Activated effector memory CD4-positive, alpha-beta T cell treated with anti-CD3 and anti-CD28 coated beads, Interleukin-2, amount 50 U/mL, for 16 hours (primary cell): ENCODE data around the gene FAM43B.
A peak's percentile ranks its signal among the peaks of the same experiment; 100 is the strongest.
"Not testable (repeated sequence)": the region's sequence is repeated elsewhere in the genome, so short reads cannot be mapped to it uniquely, and the experiment has no call there.

ENCODE experiments used
- DNase-seq: peaks from one replicate; pipeline ENCODE4 v3.0.0-alpha.2; 2020

Gene FAM43B, protein sequence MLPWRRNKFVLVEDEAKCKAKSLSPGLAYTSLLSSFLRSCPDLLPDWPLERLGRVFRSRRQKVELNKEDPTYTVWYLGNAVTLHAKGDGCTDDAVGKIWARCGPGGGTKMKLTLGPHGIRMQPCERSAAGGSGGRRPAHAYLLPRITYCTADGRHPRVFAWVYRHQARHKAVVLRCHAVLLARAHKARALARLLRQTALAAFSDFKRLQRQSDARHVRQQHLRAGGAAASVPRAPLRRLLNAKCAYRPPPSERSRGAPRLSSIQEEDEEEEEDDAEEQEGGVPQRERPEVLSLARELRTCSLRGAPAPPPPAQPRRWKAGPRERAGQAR

DNA sequence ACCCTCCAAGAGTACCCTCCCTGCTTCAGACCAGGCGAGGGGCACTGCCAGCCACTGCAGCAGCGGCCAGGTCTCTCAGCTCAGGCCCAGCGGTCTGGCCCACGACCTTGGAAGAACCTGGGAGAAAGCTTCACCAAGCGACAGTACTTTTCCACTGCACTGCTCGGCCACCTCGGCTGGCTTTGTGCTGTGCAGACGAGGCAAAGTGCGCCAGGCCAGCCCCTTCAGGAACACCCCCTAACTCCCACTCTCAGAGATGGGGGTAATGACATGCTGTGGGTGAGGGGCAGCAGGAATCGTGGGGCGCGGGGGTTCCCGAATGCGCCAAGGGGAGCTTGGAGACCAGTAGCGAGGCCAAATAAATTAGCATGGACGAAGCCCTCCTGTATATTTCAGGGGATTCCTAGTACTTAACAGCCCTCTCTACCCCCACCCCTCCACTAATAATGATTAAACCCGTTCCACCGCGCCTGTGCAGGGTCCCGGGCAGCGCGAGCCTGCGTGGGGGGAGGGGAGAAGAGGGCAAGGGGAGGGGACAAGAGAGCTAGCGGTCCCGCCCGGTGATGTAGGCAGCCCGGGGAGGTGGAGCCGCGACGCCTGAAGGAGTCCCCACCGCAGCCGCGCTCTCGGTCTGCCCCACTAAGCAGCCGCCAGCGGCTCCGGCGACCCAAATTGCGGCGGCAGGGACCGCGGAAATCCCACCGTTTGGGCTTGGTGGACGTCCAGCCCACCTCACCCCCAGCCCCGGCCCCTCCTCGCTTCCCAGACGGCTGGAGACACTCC is at the start of gene FAM43B:
Gene FAM43B, plus strand, starts transcription at position 629 of the 783 bp plus-strand sequence. CDS start 401 bp downstream, outside the sequence.
- no peak for DNase-seq

DNA sequence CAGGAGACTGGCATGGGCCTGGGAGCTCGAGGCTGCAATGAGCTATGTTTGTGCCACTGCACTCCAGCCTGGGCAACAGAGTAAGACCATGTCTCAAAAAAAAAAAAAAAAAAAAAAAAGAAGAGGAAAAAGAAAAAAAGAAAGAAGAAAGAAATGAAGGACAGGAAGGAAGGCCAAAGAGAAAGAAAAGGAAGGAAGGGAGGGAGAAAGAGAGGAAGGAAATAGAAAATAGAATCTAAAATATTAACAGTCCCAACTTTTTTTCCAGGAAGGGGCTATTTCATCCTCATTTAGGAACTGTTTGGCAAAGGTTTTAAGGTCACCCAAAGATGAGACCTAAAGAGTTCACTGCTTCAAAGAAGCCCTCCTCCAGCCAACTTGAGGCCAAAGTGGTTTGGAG is 46.9 kb upstream of the FAM43B start:
- no peak for DNase-seq

DNA sequence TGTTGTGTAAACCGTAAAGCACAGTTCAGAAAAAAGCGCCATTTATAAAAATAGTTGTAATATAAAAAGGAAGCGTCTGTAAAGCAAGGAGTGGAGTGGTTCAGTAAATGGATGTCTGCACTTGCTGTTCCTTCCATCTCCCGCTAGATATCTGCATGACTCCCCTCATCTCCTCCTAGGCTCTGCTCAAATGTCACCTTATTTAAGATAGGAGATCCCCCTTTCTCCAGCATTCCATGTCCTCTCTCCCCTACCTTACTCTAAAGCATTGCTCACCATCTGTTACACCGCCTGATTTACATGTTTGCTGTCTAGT is 45.2 kb upstream of the FAM43B start:
- DNase-seq, result no peak

DNA sequence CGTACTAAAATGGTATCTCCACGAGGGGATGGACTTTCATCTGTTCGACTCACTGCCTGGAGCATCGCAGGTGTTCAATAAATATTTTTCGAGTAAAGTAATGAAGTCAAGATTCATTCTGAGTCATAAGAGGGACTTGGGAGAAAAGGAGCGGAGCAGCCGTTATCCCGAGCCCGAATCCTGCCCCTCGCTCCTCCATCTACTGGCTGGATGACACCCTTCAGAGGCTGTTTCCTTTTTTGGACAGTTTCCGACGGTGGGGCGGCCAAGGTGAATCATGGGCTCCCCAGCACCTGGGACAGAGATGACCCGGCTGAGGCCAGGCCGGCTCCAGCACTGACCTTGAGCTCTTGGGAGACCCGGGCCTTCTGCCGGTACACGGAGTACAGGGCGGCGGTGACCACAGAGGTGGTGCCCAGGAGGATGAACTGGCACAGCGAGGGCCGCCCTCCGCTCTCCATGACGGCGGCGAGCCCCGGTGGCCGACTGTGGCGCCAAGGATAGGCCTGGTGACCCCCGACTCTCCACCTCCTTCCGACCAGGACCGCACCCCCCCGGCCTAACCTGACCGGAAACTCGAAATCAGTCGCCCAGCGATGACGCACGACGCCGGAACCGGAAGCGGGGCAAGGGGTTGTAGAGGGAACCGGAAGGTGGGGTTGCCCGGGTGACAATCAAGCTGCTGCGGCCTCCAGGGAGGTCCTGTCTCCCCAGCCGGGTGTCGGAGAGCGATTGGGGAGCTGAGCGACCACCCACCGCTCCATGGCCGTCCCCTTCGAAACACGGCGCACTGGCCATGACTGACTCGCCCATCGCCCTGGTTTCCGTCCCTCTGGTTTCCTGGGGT is 44.6 kb upstream of the FAM43B start, which contains the start of gene MUL1:
Gene MUL1, minus strand, starts transcription at position 588 of the 847 bp plus-strand sequence. Its CDS starts 127 bp downstream, at position 461.
- peak; percentile 98 for DNase-seq

DNA sequence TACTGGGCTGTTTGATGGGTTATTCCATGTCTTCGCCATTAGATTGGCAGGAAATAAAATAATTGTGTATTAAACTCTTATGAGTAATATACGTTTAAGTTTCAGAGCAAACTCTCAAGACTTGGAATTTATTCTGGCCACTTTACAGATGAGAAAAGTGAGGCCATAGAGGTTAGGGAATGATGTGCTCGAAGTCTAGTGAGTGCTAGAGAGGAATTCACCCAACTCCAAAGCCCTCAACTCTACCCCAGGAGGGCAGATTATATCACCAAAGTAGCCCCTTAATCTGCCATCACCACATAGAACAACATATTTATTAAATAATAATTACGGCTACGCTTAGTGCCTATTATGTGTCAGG is 44.0 kb upstream of the FAM43B start:
- no peak for DNase-seq

DNA sequence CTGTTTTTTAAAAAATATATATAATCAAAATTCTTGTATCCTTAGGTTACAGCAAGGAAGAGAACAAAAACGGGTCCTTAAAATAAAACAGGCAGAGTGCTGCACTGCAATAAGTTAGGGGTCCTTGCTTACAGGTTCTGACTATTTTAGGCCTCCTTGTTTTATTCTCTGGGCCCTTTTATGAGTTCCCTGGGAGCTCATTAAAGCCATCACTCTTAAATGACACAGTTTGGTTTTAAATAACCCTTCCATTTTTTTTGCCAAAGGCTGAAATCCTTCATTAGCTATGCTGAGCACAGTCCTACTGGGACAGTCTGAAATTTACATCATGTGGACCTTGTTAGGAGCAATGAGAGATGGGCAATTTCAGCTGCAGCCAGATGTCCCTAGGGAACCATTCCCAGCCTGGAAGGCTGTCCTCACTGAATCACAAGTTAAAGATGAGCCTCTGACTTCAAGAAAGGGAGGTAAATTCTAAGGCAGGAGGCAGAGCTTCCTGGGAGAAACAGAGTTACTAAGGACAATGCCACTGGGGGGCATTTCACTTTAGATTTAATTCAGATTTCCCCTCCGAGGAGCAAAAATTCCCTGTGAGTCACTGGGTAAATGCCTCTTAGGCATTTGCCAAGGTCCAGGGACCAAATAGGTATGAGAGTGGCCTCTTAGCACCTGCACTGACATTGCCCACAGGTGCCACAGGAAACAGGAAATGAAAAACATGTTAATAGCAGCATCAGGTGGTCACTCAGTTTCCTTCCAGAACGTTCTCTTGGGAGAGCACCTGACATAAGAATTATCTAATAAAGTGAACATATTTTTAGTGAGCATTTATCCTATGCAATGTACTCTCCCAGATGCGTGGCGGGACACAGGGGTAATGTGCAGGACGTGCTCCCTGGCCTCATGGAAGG is 40.6 kb upstream of the FAM43B start:
- DNase-seq, result no peak

DNA sequence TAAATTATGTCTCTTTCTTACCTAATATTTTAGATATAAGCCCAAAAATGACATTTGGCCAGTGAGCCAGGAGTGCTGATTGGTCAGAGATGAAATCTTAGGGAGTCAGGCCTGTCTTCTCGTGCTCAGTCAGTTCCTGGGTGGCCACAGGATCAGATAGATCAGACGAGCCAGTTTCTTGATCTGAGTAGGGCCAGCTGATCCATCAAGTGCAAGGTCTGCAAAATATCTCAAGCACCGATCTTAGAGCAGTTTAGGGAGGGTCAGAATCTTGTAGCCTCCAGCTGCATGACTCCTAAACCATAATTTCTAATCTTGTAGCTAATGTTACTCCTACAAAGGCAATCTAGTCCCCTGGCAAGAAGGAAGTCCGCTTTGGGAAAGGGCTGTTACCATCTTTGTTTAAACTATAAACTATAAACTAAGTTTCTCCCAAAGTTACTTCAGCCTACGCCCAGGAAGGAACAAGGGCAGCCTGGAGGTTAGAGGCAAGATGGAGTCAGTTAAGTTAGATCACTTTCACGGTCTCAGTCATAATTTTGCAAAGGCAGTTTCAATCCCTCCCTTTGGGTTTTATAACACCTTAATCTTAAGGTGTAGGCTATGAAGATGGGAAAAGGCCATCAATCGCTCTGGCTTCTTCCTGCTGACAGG is 32.6 kb upstream of the FAM43B start:
- DNase-seq, result not testable (repeated sequence)

DNA sequence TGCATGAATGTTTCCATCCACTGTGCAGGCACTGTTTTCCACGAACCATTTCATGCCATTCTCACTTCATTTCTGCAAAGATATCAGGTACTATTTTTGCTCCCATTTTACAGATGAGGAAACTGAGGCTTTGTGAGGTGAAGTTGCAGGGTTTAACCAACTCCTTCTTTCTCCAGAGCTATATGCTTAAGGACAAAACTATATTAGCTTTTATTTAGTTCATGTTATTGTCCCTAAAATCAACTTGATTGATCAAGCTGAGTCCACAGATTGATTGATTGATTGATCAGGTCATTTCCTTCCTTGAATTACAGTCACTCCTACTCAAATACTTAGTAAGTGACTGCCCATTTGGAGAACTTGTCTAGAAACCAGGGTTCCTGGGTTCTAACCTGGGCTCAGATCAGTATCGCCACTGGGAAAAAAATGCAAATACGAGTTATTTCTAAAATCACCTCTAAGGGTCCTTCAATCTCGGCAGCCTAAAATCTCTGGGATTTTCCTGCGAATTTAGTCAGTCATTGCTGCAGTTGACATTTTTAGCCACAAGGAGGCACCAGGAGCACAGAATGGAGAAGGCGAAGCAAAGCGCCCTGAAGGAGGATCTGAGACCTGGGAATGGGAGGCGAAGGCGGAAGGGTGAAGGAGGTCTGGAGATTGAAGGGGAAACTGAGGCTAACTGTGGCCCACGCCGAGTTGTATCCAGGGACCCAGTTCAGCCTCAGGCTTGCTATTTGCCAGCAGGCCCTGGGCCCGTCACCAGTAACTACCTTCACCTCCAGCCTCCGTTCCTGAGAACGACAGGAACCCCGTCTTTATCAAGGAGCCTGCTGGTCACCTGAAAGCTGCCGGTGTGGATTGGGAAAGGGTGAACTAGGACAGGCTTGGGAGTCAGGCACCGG is 30.2 kb upstream of the FAM43B start:
- peak; percentile 81 for DNase-seq

DNA sequence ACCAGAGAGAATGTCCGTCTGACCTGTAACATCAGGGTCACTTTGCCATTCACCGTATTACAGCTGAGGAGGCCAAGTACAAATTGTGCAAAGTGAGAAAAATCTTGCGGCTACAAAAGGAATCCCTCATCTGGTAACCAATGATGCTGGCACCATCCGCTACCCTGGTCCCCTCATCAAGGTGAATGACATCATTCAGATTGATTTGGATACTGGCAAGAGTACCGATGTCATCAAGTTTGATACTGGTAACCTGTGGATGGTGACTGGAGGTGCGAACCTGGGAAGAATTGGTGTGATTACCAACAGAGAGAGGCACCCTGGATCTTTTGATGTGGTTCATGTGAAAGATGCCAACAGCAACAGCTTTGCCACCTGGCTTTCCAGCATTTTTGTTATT is 26.1 kb upstream of the FAM43B start:
- no peak for DNase-seq

DNA sequence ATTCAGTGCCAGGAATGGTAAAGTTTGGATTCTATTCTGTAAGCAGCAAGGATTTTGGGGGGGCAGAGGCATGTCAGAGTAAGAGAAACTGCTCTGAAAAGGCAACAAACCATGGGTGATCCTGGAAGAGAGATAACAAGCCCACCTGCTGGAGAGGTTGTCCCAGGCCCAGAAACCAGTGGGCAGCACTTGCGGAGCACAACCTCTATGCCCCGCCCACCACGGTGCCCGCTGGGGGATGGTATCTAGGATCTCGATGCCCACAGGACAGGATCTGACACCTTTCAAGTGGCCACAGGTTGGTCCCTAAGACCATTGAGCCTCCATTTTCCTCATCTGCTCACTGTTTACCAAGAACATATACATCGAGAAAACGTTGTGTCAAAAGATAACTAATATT is 24.2 kb upstream of the FAM43B start:
- DNase-seq, result no peak

DNA sequence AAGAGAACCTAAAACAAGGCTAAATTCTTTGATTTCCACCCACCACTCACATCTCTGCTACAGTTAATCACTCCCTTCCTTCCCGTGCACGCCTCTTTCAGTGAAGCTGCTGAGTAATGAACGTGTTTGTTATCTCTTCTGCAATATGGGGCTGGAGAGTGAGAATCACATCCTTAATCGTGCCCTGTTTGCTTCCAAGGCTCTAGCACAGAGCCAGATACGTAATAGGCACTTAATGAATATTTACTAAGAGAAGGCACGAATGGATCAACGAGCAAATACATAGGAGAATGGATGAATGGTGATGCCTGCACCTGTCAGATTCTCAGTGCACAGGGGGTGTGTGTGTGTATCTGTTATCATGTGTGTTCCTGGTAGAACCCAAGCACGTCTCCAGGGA is 22.1 kb upstream of the FAM43B start:
- no peak for DNase-seq

DNA sequence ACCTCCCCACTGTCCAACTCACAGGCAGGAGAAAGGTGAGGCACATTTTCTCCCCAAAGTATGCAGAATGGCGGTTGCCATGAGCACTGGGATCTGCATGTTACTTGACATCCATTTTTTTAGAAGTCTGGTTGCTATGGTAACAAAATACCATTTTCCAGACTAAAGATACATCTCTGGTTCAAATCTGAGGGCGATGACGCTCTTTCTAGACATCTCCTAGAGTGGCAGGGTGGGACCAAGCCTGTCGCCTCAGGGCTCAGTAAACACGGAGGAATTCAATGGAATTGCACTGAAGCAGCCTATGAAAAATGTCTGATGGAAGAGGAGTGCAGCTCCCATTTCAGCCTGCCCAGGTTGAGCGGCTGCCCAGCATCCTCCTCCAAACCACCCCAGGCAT is 21.5 kb upstream of the FAM43B start:
- DNase-seq, result no peak

DNA sequence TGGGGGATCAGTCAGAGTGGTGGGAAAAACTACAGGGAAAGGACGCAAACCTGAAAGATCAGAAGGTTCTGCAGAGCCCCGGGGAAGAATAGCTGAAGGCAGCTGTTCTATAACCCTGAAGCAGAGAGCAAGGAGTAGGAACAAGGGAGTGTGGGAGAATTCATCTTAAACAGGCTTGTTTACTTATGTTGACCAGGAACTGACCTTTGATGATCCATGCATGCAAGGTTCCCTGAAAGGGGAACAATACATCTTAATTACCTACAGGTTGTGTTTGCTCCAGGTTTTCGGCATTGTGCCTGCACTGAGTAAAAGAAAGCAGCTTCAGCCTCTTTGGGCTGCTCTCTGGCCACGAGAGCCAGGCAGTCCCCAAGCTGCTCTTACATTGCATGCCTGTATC is 18.7 kb upstream of the FAM43B start:
- no peak for DNase-seq

DNA sequence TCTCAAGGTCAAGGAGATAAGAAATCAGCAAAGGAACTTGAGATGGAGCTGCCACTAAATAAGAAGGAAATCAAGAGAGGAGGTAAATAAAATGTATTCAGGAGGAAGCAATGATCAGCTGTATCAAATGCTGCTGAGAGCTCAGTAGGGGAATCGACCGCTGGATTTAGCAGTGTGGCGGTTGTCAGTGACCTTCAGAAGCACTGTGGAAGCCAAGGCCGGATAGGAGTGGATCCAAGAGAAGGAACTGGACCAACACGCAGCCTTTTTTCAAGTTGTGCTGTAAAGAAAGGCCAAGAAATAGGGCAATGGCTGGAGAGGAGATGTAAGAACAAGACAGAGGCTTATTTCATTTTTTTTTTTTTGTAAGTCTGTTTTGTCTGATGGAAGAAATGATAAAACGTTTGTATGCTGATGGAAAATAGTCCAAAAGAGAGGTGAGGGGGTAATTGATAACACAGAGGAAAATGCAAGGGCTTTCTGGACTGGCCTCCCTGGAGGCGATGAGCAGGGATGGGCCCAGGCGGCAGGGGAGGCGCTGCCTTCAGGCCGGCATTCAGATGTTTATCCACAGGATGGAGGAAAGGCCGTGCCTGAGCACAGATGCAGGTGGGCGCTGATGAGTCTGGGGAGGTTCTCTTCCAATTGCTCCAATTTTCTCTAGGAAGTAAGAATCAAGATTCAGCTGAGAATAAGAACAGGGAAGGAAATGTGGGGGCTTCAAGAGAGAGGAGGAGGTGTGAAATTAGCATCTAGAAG is 17.5 kb upstream of the FAM43B start:
- no peak for DNase-seq

DNA sequence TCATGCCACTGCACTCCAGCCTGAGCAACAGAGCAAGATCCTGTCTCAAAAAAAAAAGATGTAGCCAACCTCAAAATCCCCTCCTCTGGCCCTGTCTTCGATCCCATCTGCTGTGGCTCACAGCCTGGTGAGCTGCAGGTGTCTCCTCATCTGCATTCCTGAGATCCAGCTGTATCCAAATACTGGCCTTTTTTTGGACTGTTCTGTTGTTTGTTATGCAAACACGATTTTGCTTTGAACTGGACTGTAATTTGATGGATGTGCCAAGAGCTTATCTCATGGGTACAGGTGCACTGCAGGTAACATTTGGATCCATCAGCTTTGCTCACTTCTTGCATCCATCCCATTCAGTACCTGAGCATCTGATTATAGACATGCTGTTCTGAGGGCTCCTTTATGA is 14.1 kb upstream of the FAM43B start:
- no peak for DNase-seq

DNA sequence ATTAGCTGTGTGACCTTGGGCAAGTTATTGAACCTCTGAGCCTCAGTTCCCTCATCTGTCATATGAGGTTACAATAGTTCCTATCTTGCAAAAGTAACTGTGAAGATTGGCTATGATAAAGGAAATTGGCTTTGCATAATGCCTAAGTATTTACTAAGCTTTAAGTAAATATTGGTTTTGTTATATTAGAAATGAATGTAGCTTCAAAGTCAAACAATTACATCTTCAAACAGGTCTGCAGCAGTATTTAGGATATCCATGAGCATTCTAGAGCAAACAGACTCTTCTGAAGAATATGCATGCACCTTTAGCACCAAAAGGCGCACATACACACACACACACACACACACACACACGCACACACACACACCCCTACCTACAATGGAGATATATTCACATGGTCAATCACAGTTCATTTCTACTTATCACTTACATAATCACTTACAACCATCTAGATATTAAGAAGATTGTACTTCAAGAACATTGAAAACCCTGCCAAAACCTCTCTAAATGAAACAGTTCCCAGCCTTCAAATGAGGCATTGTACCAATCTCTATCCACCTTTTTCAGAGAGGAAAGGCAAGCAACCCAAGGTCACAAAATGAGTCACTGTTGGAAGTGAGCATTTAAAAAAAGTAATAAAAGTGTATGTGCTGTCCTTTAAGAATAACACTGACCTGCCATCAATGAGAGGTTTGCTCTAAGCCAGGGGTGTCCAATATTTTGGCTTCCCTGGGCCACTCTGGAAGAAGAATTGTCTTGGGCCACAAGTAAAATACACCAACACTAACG is 13.4 kb upstream of the FAM43B start:
- no peak for DNase-seq

DNA sequence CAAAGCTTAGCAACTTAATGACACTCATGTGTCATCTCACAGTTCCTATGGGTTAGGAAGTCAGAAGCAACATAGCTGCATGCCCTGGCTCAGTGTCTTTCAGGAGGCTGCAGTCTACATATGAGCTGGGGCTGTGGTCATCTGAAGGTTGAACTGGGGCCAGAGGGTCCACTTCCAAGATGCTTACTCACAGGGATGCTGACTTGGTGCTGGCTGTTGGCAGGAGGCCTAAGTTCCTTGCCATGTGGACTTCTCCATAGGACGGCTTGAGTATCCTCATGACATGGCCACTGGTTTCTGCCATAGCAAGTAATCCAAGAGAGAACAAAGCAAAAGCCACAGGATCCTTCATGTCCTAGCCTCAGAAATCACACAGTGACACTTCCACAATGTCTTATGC is 12.1 kb upstream of the FAM43B start:
- DNase-seq, result no peak

DNA sequence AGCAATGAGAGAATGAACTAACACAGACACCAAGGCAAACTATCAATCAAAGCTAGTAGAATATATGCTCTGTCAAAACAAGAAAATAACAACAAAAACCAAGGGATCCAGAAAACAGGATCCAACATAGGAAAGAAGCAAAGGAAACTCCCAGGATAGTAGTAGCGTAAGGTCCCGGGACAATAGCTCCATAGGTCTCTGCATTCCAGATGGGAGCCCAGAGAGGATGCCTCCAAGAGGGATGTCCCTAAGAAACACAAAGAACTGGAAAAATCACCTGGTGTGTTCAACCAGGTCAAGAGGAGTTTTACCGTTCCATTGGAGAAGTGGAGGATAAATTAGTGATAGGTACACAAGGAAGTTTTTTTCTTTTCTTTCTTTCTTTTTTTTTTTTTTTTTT is 5.7 kb upstream of the FAM43B start:
- DNase-seq, result no peak

DNA sequence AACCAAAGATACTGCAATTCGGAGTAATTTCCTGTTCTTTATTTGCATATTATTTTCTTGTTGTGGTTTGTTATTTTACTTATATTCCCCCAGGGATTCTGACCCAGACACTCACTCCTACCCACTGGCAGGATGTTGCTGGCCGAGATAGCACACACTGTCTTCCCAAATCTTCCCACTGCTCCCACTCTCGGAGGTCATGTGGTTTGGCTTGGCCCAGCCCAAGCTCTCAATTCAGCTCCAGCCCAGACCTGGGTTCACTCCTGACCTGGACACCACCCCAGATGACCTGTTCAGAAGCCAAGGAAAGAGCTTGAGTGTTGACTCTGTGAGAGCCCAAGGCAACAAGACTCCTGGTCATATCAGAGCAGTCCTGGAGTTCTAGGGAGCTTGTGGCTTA is 1.2 kb upstream of the FAM43B start:
- no peak for DNase-seq
